Left lung (tissue), 10 donors: Measurements from ENCODE around the gene MLPH. TPM values are rescaled to one million over a fixed set of nuclear protein-coding genes. Genes with fewer than 3 reads are reported as not detected.

Experiments
- ATAC-seq: fragments of 200-7000 bp; cut with Tn5 transposase; one replicate; pipeline ENCODE4 v1.9.1; 2020; ENCODE audit warnings: moderate library complexity
- DNase-seq, 4 donors: peaks; one replicate each; pipeline ENCODE4 v3.0.0-alpha.2; 2013 to 2020
- H3K27ac ChIP-seq, 2 donors: fragments of 200-600 bp; sonication (generic) in 1 of 2; one replicate each; pipeline versions ENCODE4 v1.5.0 to v1.8.0; 2020 to 2021
- H3K27me3 ChIP-seq, 2 donors: fragments of 200-600 bp; sonication (generic) in 1 of 2; one replicate each; pipeline versions ENCODE4 v1.5.0 to v1.8.0; 2020 to 2021
- H3K36me3 ChIP-seq, 2 donors: fragments of 200-600 bp; sonication (generic) in 1 of 2; one replicate each; pipeline versions ENCODE4 v1.5.0 to v1.8.0; 2020 to 2021
- H3K4me1 ChIP-seq, 2 donors: fragments of 200-600 bp; one replicate each; pipeline ENCODE4 v1.8.0; 2021
- H3K4me3 ChIP-seq, 2 donors: fragments of 200-600 bp; sonication (generic) in 1 of 2; one replicate each; pipeline versions ENCODE4 v1.5.0 to v1.8.0; 2020 to 2021; ENCODE audit warnings: mild to moderate bottlenecking in 1 of 2
- H3K9me3 ChIP-seq, 2 donors: fragments of 200-600 bp; sonication (generic) in 1 of 2; one replicate each; pipeline versions ENCODE4 v1.5.0 to v1.8.0; 2020 to 2021
- intact Hi-C, 2 donors: fragments of 100-400 bp; cut with DNase I; formaldehyde crosslinking; loops; one replicate each; pipeline versions ENCODE4 v1.11.2 to v1.14.2; 2022
- polyA plus RNA-seq, 6 donors: library from polyadenylated mRNA; unstranded; fragments of 120-200 nt; gene quantifications; one replicate each; pipeline ENCODE4 v1.2.1, GENCODE V29; 2013; ENCODE audit not compliant: insufficient read length in 6 of 6
- total RNA-seq, 2 donors: library from RNA; stranded (reverse); fragmentation: NEBNext Ultra II Directional; extraction: Animal tissue kit (Norgen Biotek cat#: 25700); gene quantifications; one replicate each; pipeline ENCODE4 v1.2.1, GENCODE V29; 2021
- TF ChIP-seq, protein P1 (sequence below), 2 donors: fragments of 200-600 bp; sonication (generic) in 1 of 2; IDR thresholded peaks; one replicate each; pipeline versions ENCODE4 v1.5.0 to v1.8.0; 2021; ENCODE audit warnings: antibody characterized with exemption in 2 of 2
- donor health status: DM: no; HTN: yes; CAD: no.
- donor health status: DM: no; HTN: no; CAD: no.

MLPH gene
- total and polyA plus RNA-seq, 8 donors: 1.9 to 296 (median 3.2) TPM

GRCh38 chr2:237448171-237448570, 38.9 kb upstream of the MLPH start:
- Histone ChIP-seq H3K36me3 (no peaks in the 10 kb centered on the region), H3K4me1 (peaks cover 10 to 15% of the 10 kb centered on the region in 2 donors), H3K4me3 (no peak overlapping the region), H3K27ac (no peak overlapping the region), H3K9me3 (no peaks in the 10 kb centered on the region), H3K27me3 (peaks cover 0 to 12% of the 10 kb centered on the region in 2 donors)
- no peak for ATAC-seq
- TF ChIP-seq, protein P1, sequence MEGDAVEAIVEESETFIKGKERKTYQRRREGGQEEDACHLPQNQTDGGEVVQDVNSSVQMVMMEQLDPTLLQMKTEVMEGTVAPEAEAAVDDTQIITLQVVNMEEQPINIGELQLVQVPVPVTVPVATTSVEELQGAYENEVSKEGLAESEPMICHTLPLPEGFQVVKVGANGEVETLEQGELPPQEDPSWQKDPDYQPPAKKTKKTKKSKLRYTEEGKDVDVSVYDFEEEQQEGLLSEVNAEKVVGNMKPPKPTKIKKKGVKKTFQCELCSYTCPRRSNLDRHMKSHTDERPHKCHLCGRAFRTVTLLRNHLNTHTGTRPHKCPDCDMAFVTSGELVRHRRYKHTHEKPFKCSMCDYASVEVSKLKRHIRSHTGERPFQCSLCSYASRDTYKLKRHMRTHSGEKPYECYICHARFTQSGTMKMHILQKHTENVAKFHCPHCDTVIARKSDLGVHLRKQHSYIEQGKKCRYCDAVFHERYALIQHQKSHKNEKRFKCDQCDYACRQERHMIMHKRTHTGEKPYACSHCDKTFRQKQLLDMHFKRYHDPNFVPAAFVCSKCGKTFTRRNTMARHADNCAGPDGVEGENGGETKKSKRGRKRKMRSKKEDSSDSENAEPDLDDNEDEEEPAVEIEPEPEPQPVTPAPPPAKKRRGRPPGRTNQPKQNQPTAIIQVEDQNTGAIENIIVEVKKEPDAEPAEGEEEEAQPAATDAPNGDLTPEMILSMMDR (IDR thresholded peaks at IDR 0.05): no peak
- intact Hi-C loops: no loop called here
- DNase-seq: no peak

- Histone ChIP-seq H3K4me1 (peaks cover 10 to 15% of the 10 kb centered on the region in 2 donors), H3K27me3 (peaks cover 0 to 17% of the 10 kb centered on the region in 2 donors), H3K27ac (no peak overlapping the region), H3K9me3 (no peaks in the 10 kb centered on the region), H3K4me3 (no peak overlapping the region), H3K36me3 (no peaks in the 10 kb centered on the region)
- ATAC-seq (no peak), DNase-seq (no peak)
- intact Hi-C loops: no loop called here
- TF ChIP-seq, protein P1 (IDR thresholded peaks at IDR 0.05): no peak
Observed at GRCh38 chr2:237448626-237449025, 38.4 kb upstream of the MLPH start.

DNA sequence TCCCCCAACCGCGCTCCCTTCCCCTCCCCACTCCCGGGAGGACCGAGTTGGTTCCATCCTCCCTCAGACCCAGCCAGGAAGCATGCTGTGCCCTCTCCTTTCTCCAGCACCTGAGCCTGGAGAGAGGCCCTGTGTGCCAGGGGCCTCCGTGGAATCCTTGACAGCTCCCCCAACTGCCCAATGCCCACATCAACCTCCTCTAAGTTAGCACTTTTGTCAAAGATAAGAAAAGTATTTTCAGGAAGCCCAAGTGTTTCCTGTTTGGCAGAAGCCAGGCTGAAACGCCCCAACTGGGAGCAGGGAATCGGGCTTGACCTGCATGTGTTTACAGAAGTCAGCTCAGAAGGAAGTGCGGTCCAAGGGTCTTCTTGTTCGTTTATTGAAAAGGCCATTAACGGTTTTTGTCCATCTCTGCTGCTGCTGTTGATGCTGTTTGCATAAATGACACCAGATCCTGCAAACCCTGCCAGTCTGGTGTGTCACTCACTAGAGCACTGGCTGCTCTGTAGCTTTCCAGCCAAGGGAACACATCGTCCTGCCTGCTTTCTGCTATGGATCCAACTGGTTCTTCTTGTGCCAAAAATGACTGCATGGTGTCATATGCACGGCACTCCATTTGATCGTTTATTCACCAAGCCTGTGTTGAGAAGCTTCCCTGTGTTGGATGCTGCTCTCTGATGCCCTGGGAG, 37.7 kb upstream of the MLPH start:
- TF ChIP-seq, protein P1 (IDR thresholded peaks at IDR 0.05): no peak
- peaks cover 0 to 19% of the 10 kb centered on the region in 2 donors for H3K27me3 ChIP-seq
- H3K4me1 ChIP-seq: peaks cover 10 to 15% of the 10 kb centered on the region in 2 donors
- intact Hi-C loops: no loop called here
- no peaks in the 10 kb centered on the region for H3K36me3 ChIP-seq
- no peak overlapping the region for H3K27ac ChIP-seq
- peak; percentile 59 for ATAC-seq
- no peak overlapping the region for H3K4me3 ChIP-seq
- no peaks in the 10 kb centered on the region for H3K9me3 ChIP-seq
- DNase-seq: peak in 1 of 4 donors; percentile 72

DNA sequence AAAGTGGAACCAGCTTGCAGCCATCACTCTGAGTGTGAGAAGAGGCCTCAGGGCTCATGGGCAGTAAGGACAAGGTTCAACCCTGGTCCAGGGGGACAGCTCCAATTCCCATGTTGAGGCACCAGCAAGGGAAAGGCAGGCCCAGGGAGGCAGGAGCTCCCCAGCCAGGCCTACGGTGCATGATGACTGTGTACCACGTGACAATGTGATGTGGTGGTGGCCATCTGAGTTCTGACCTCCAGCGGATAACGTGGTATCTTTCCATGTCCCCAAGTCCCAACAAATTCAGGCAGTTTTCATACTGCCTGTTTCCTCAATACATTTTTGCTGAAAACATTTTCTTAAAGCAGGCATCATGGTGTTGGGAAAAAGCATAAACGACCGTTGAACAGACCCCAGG, 36.9 kb upstream of the MLPH start:
- Histone ChIP-seq H3K36me3 (no peaks in the 10 kb centered on the region), H3K4me3 (no peak overlapping the region), H3K27ac (no peak overlapping the region), H3K27me3 (peaks cover 0 to 19% of the 10 kb centered on the region in 2 donors), H3K9me3 (no peaks in the 10 kb centered on the region), H3K4me1 (peaks cover 10 to 15% of the 10 kb centered on the region in 2 donors)
- intact Hi-C loops: no loop called here
- DNase-seq (no peak), ATAC-seq (no peak)
- TF ChIP-seq, protein P1 (IDR thresholded peaks at IDR 0.05): no peak

GRCh38 chr2:237450583-237450982, 36.5 kb upstream of the MLPH start:
- ATAC-seq (no peak), DNase-seq (peak in 1 of 4 donors; percentile 65)
- H3K27me3 ChIP-seq: peaks cover 0 to 23% of the 10 kb centered on the region in 2 donors
- no peaks in the 10 kb centered on the region for H3K36me3 ChIP-seq
- H3K27ac ChIP-seq: no peak overlapping the region
- H3K9me3 ChIP-seq: no peaks in the 10 kb centered on the region
- intact Hi-C loops: no loop called here
- no peak overlapping the region for H3K4me3 ChIP-seq
- TF ChIP-seq, protein P1 (IDR thresholded peaks at IDR 0.05): no peak
- peaks cover 10 to 15% of the 10 kb centered on the region in 2 donors for H3K4me1 ChIP-seq
